Hair follicular keratinocyte (primary cell): ENCODE measurements around the gene PCDHGB6. TPM values are rescaled to one million over a fixed set of nuclear protein-coding genes. Genes with fewer than 3 reads are reported as not detected.

Source experiments
- total RNA-seq: library from RNA; depleted of rRNA; stranded (reverse); fragments of >200 nt; gene quantifications from 2 replicates; pipeline ENCODE4 v1.2.3, GENCODE V29; 2015

PCDHGB6 gene
- 0.61 and 0.70 TPM in 2 replicates for total RNA-seq

GRCh38 chr5:141407790-141408505 is at the start of gene PCDHGB6:
Gene PCDHGB6, plus strand, starts transcription at chr5:141408021. Its CDS starts 182 bp downstream, at chr5:141408203.

DNA sequence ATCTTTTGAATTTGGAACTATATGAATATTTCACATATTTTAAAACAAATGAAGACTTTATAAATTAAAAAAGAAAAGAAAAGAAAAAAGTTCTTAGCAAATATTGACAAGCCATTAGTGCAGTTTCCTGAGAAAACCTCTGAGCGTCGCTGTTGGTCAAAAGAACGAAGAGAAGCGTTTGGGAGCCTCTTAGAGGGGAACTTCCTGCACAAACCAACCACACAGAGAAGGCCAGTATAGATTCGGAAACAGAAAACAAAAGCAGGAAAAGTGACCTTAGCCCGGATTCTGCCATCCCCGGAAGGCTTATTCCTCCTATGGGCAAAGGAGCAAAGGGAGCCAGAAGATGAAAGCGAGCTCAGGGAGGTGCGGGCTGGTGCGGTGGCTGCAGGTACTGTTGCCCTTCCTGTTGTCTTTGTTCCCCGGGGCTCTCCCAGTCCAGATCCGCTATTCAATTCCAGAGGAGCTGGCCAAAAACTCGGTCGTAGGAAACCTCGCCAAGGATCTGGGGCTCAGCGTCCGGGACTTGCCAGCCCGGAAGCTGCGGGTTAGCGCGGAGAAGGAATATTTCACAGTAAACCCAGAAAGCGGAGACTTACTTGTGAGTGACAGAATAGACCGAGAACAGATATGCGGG is 47.9 kb upstream of the PCDHGB6 start, which contains the start of gene PCDHGB2:
Gene PCDHGB2, plus strand, starts transcription at position 205 of the 637 bp plus-strand sequence. Its CDS starts 142 bp downstream, at position 347.

GRCh38 chr5:141363952-141364660 is 43.7 kb upstream of the PCDHGB6 start, which contains the start of gene PCDHGA5:
Gene PCDHGA5, plus strand, starts transcription at chr5:141364162. Its CDS starts 169 bp downstream, at chr5:141364331.

GRCh38 chr5:141369994-141370848 is 37.6 kb upstream of the PCDHGB6 start, which contains the start of gene PCDHGB3:
Gene PCDHGB3, plus strand, starts transcription at chr5:141370242. Its CDS starts 153 bp downstream, at chr5:141370395.

GRCh38 chr5:141373673-141374317 is 34.0 kb upstream of the PCDHGB6 start, which contains the start of gene PCDHGA6:
Gene PCDHGA6, plus strand, starts transcription at chr5:141373891. Its CDS starts 193 bp downstream, at chr5:141374084.

DNA sequence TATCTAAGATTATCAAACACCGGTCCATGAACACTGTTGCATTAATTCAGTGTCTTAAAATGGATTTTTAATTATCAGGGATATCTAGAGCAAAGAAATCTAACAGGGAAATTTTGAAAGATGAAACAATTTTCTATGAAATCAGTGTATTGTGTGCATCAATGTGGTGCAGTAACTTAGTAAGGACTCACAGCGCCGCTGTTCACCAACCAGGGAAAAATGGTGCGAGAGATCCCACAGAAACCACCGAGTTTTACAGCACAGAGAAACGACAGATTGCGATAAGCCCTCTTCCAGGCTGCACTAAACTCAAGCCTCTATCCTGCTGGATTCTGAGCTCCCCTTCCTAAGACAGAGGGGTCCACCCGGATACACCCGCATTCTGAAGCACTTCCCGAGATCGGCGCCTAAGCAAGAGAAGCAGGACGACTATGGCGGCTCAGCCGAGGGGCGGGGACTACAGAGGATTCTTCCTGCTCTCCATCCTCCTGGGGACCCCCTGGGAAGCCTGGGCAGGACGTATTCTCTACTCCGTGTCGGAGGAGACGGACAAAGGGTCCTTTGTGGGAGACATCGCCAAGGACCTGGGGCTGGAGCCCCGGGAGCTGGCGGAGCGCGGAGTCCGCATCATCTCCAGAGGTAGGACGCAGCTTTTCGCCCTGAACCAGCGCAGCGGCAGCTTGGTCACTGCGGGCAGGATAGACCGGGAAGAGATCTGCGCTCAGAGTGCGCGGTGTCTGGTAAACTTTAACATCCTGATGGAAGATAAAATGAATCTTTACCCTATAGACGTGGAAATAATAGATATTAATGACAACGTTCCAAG is 25.1 kb upstream of the PCDHGB6 start, which contains the start of gene PCDHGA7:
Gene PCDHGA7, plus strand, starts transcription at position 274 of the 826 bp plus-strand sequence. Its CDS starts 158 bp downstream, at position 432.

GRCh38 chr5:141387557-141388311 is 20.1 kb upstream of the PCDHGB6 start, which contains the start of gene PCDHGB4:
Gene PCDHGB4, plus strand, starts transcription at chr5:141387698. Its CDS starts 187 bp downstream, at chr5:141387885.

GRCh38 chr5:141392429-141393198 is 15.2 kb upstream of the PCDHGB6 start, which contains the start of gene PCDHGA8:
Gene PCDHGA8, plus strand, starts transcription at chr5:141392633. Its CDS starts 181 bp downstream, at chr5:141392814.

DNA sequence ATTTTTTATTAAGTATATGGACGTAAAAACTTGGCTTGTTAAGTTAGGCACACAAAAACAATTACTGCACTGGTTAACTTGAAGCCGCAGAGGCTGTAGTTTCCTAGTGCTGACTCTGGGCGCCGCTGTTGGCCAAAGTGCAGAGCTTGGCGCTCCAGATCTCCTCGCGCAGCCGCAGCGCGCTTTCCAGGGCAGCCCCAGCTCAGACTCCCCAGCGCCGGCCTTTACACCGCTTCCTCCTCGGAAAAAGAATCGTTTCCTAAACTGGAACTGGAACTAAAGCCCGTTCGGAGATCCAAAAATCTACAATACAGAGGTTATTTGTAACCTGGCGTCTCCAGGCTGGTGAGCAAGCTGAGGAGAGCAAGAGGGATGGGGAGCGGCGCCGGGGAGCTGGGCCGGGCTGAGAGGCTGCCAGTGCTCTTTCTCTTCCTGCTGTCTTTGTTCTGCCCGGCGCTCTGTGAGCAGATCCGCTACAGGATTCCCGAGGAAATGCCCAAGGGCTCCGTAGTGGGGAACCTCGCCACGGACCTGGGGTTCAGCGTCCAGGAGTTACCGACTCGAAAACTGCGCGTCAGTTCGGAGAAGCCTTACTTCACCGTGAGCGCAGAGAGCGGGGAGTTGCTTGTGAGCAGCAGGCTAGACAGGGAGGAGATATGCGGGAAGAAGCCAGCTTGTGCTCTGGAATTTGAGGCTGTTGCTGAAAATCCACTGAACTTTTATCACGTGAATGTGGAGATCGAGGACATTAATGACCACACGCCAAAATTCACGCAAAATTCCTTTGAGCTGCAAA is 9.9 kb upstream of the PCDHGB6 start, which contains the start of gene PCDHGB5:
Gene PCDHGB5, plus strand, starts transcription at position 192 of the 796 bp plus-strand sequence. Its CDS starts 181 bp downstream, at position 373.

GRCh38 chr5:141402553-141403243 is 5.1 kb upstream of the PCDHGB6 start, which contains the start of gene PCDHGA9:
Gene PCDHGA9, plus strand, starts transcription at chr5:141402778. Its CDS starts 175 bp downstream, at chr5:141402953.

DNA sequence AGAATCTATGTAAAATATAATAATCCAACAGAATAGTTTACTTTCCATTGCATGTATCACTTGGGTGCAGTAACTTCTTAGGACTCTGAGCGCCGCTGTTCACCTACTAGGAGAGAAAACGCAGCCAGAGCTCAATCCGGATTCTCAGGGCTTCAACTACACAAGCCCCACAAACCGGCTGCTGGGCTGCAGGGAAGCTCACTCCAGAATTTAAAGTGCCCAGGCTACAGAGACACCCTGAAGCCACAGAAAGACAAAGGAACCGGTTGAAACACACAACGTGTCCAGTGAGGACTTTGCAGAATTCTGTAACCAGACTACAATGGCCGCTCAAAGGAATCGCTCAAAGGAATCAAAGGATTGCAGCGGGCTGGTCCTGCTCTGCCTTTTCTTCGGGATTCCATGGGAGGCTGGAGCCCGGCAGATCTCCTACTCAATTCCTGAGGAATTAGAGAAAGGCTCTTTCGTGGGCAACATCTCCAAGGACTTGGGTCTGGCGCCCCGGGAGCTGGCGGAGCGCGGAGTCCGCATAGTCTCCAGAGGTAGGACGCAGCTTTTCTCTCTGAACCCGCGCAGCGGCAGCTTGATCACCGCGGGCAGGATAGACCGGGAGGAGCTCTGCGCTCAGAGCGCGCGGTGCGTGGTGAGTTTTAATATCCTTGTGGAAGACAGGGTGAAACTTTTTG is 5.2 kb downstream of the PCDHGB6 start, which contains the start of gene PCDHGA10:
Gene PCDHGA10, plus strand, starts transcription at position 134 of the 686 bp plus-strand sequence. Its CDS starts 189 bp downstream, at position 323.

DNA sequence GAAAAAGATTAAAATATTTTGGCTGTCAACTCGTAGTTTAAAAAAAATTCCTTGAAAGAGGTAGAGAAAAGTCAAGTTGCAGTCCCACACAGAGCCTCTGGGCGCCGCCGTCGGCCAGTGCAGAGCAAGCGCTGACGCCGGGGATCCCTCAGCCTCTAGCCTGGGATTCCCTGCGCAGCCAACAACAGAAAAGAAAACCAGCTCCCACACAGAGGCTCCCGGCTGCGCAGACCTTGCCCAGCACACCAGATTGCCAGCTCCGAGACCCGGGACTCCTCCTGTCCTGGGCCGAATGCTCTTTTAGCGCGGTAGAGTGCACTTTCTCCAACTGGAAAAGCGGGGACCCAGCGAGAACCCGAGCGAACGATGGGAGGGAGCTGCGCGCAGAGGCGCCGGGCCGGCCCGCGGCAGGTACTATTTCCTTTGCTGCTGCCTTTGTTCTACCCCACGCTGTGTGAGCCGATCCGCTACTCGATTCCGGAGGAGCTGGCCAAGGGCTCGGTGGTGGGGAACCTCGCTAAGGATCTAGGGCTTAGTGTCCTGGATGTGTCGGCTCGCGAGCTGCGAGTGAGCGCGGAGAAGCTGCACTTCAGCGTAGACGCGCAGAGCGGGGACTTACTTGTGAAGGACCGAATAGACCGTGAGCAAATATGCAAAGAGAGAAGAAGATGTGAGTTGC is 9.8 kb downstream of the PCDHGB6 start, which contains the start of gene PCDHGB7:
Gene PCDHGB7, plus strand, starts transcription at position 184 of the 679 bp plus-strand sequence. Its CDS starts 183 bp downstream, at position 367.

DNA sequence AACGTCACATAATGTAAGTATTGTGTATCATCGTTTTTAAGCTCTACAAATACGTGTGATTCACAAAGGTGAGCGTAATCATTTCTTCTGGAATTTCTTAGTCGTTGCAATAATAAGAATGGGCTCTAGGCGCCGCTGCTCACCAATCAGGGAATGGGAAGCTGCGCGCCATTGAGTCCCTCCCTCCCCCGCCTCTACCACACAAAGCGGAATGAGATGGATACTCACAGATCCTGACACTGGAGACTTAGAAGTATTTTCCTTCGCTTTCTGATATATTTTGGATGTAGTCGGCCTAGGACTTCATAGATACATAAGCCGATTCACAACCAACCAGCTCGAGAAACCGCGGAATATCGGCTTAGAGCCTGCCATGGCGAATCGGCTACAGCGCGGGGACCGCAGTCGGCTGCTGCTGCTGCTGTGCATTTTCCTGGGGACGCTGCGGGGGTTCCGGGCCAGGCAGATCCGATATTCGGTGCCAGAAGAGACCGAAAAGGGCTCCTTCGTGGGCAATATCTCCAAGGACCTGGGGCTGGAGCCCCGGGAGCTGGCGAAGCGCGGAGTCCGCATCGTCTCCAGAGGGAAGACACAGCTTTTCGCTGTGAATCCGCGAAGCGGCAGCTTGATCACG is 13.2 kb downstream of the PCDHGB6 start, which contains the start of gene PCDHGA11:
Gene PCDHGA11, plus strand, starts transcription at position 197 of the 634 bp plus-strand sequence. Its CDS starts 177 bp downstream, at position 374.

GRCh38 chr5:141430332-141431113 is 22.7 kb downstream of the PCDHGB6 start, which contains the start of gene PCDHGA12:
Gene PCDHGA12, plus strand, starts transcription at chr5:141430507. Its CDS starts 253 bp downstream, at chr5:141430760.

